Mucosa of rectum (tissue), 2 donors: ENCODE results near the gene SLC9A3.

Source experiments
- H3K27ac ChIP-seq, 2 donors: one replicate each; pipeline ENCODE4 v1.7.0; 2013; ENCODE audit warnings: inconsistent platforms in 2 of 2, low read depth in 2 of 2, low read length in 2 of 2
- H3K27me3 ChIP-seq, 2 donors: one replicate each; pipeline ENCODE4 v1.7.0; 2013; ENCODE audit warnings: low read length in 2 of 2; ENCODE audit not compliant: control insufficient read depth in 2 of 2, insufficient read depth in 2 of 2
- H3K36me3 ChIP-seq, 2 donors: one replicate each; pipeline ENCODE4 v1.7.0; 2013; ENCODE audit warnings: low read length in 2 of 2; ENCODE audit not compliant: control insufficient read depth in 2 of 2, insufficient read depth in 2 of 2
- H3K4me1 ChIP-seq, 2 donors: one replicate each; pipeline ENCODE4 v1.7.0; 2013; ENCODE audit warnings: low read length in 2 of 2, mild to moderate bottlenecking in 1 of 2; ENCODE audit not compliant: control insufficient read depth in 2 of 2, insufficient read depth in 2 of 2
- H3K4me3 ChIP-seq, 2 donors: one replicate each; pipeline ENCODE4 v1.7.0; 2013; ENCODE audit warnings: low read length in 2 of 2
- H3K9ac ChIP-seq, 2 donors: one replicate each; pipeline ENCODE4 v1.7.0; 2013; ENCODE audit warnings: low read length in 2 of 2, low read depth in 1 of 2, mild to moderate bottlenecking in 1 of 2
- H3K9me3 ChIP-seq, 2 donors: one replicate each; pipeline ENCODE4 v1.7.0; 2013; ENCODE audit warnings: low read length in 2 of 2; ENCODE audit not compliant: control insufficient read depth in 2 of 2
- donor health status: healthy.
- donor health status: Normal muscosa, but diverticular disease.

SLC9A3 gene

GRCh38 chr5:545641-546375 is 21.6 kb upstream of the SLC9A3 start:
- no peak overlapping the region for H3K4me3 ChIP-seq
- H3K27ac ChIP-seq: peak overlapping the region in 1 of 2 donors; percentile 58
- no peaks in the 10 kb centered on the region for H3K9me3 ChIP-seq
- H3K4me1 ChIP-seq: peaks cover 35 to 37% of the 10 kb centered on the region in 2 donors
- H3K36me3 ChIP-seq: no peaks in the 10 kb centered on the region
- peaks cover 0 to 4% of the 10 kb centered on the region in 2 donors for H3K27me3 ChIP-seq
- H3K9ac ChIP-seq: no peak overlapping the region

- no peaks in the 10 kb centered on the region for H3K36me3 ChIP-seq
- H3K9me3 ChIP-seq: no peaks in the 10 kb centered on the region
- peaks cover 33 to 35% of the 10 kb centered on the region in 2 donors for H3K4me1 ChIP-seq
- peak overlapping the region in 1 of 2 donors; percentile 32 for H3K27ac ChIP-seq
- no peak overlapping the region for H3K9ac ChIP-seq
- H3K27me3 ChIP-seq: peaks cover 8 to 9% of the 10 kb centered on the region in 2 donors
- H3K4me3 ChIP-seq: no peak overlapping the region
These were observed 20.6 kb upstream of the SLC9A3 start for GRCh38 chr5:544675-545355.

GRCh38 chr5:543755-544674 is 19.8 kb upstream of the SLC9A3 start:
- no peak overlapping the region for H3K9ac ChIP-seq
- no peaks in the 10 kb centered on the region for H3K9me3 ChIP-seq
- peaks cover 33 to 35% of the 10 kb centered on the region in 2 donors for H3K4me1 ChIP-seq
- H3K27me3 ChIP-seq: peaks cover 8 to 16% of the 10 kb centered on the region in 2 donors
- H3K36me3 ChIP-seq: no peaks in the 10 kb centered on the region
- H3K4me3 ChIP-seq: peak overlapping the region; percentile 20 to 26
- peak overlapping the region in 1 of 2 donors; percentile 32 for H3K27ac ChIP-seq

- Histone ChIP-seq H3K27me3 (peaks cover 8 to 21% of the 10 kb centered on the region in 2 donors), H3K9me3 (no peaks in the 10 kb centered on the region), H3K4me1 (peaks cover 33 to 35% of the 10 kb centered on the region in 2 donors), H3K9ac (no peak overlapping the region), H3K27ac (peak overlapping the region in 1 of 2 donors; percentile 32), H3K4me3 (no peak overlapping the region), H3K36me3 (no peaks in the 10 kb centered on the region)
These were observed 19.1 kb upstream of the SLC9A3 start for GRCh38 chr5:543351-543750.

- H3K4me1 ChIP-seq: peaks cover 31 to 34% of the 10 kb centered on the region in 2 donors
- no peaks in the 10 kb centered on the region for H3K9me3 ChIP-seq
- no peak overlapping the region for H3K27ac ChIP-seq
These were observed 18.4 kb upstream of the SLC9A3 start for GRCh38 chr5:542319-543311.

GRCh38 chr5:541539-542318 is 17.5 kb upstream of the SLC9A3 start:
- no peaks in the 10 kb centered on the region for H3K9me3 ChIP-seq
- no peak overlapping the region for H3K27ac ChIP-seq
- H3K36me3 ChIP-seq: no peaks in the 10 kb centered on the region
- no peak overlapping the region for H3K9ac ChIP-seq
- peaks cover 5 to 27% of the 10 kb centered on the region in 2 donors for H3K27me3 ChIP-seq
- no peak overlapping the region for H3K4me3 ChIP-seq
- H3K4me1 ChIP-seq: peaks cover 22 to 25% of the 10 kb centered on the region in 2 donors

More at GRCh38 chr5:542319-543311, 18.4 kb upstream of the SLC9A3 start:
- H3K27me3 ChIP-seq: peaks cover 5 to 24% of the 10 kb centered on the region in 2 donors
- no peak overlapping the region for H3K4me3 ChIP-seq
- H3K9ac ChIP-seq: no peak overlapping the region
- H3K36me3 ChIP-seq: no peaks in the 10 kb centered on the region

- no peak overlapping the region for H3K27ac ChIP-seq
- H3K9ac ChIP-seq: no peak overlapping the region
- H3K36me3 ChIP-seq: no peaks in the 10 kb centered on the region
- no peak overlapping the region for H3K4me3 ChIP-seq
- peaks cover 15 to 20% of the 10 kb centered on the region in 2 donors for H3K4me1 ChIP-seq
- H3K9me3 ChIP-seq: no peaks in the 10 kb centered on the region
- H3K27me3 ChIP-seq: peaks cover 5 to 27% of the 10 kb centered on the region in 2 donors
These were observed 16.8 kb upstream of the SLC9A3 start for GRCh38 chr5:540906-541538.

- peaks cover 11 to 13% of the 10 kb centered on the region in 2 donors for H3K4me1 ChIP-seq
- no peak overlapping the region for H3K27ac ChIP-seq
- peaks cover 5 to 27% of the 10 kb centered on the region in 2 donors for H3K27me3 ChIP-seq
- no peaks in the 10 kb centered on the region for H3K9me3 ChIP-seq
- H3K4me3 ChIP-seq: no peak overlapping the region
- H3K36me3 ChIP-seq: no peaks in the 10 kb centered on the region
- H3K9ac ChIP-seq: no peak overlapping the region
These were observed 16.0 kb upstream of the SLC9A3 start for GRCh38 chr5:540071-540905.
